ENCODE results near the gene ZBTB8A. TPM values are rescaled to one million over a fixed set of nuclear protein-coding genes. Genes with fewer than 3 reads are reported as not detected.
"Not testable (repeated sequence)": the region's sequence is repeated elsewhere in the genome, so short reads cannot be mapped to it uniquely, and the experiment has no call there.

The ZBTB8A gene
- polyA plus RNA-seq, 1 of the 3 experiments (the other 2 are of a cell fraction), result 1.3 TPM

DNA sequence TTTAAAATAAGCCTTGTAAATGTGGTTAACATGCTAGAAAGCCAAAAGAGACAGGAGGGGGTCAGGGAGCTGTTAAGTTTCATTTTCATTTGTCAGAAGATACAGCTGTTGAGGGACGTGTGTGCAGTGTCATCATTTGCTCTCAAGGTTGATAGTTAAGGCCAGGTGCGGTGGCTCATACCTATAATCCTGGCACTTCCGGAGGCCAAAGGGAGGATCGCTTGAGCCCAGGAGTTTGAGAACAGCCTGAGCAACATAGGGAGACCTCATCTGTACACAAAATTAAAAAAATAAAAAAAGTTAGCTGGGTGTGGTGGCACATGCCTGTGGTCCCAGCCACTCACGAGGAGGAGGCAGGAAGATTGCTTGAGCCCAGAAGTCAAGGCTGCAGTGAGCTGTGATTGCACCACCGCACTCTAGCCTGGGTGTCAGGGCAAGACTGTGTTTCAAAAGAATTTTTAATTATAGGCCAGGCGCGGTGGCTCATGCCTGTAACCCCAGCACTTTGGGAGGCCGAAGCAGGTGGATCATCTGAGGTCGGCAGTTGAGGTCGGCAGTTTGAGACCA, 88.5 kb downstream of the ZBTB8A start:
- Histone ChIP-seq H3K36me3 (replicated peaks in 1 of 2; ENCODE audit: control insufficient read depth in 1 of 2, insufficient read depth in 2 of 2, low read length in 1 of 2) (peaks cover 8 to 48% of the 10 kb centered on the region in 2 experiments), H2AFZ (ENCODE audit: low read depth) (no peak overlapping the region), H3K4me2 (no peak overlapping the region), H3K9ac (no peak overlapping the region), H3K4me1 (ENCODE audit: control insufficient read depth in 1 of 2, insufficient read depth in 2 of 2, low read depth in 1 of 2, low read length in 1 of 2) (no peaks in the 10 kb centered on the region), H3K4me3 (ENCODE audit: low read depth in 2 of 2, low read length in 1 of 2) (no peak overlapping the region), H4K20me1 (ENCODE audit: insufficient read depth) (no peaks in the 10 kb centered on the region), H3F3A (replicated peaks; ENCODE audit: insufficient read depth) (no peaks in the 10 kb centered on the region), H3K27ac (ENCODE audit: low read depth in 2 of 2, low read length in 1 of 2) (no peak overlapping the region), H3K9me2 (no peaks in the 10 kb centered on the region), H3K9me3 (no peaks in the 10 kb centered on the region), H3K79me2 (ENCODE audit: insufficient read depth) (peaks cover 8% of the 10 kb centered on the region; the same call in 1 of the 2 replicates), H3K27me3 (ENCODE audit: insufficient read depth) (no peaks in the 10 kb centered on the region)
- CTCF ChIA-PET, result interaction anchor here (0.9 to 1.1 kb wide), 2 partner anchors 226 to 227 kb away, joined by 3 read pairs; no protein-coding TSS in a partner anchor
- 96% methylated on average over 10 of the region's 11 CpGs for WGBS (ENCODE audit: low lambda C conversion rate)
- no peak for DNase-seq
- POLR2A ChIA-PET, result no interaction called here
- TF ChIP-seq, protein P1, sequence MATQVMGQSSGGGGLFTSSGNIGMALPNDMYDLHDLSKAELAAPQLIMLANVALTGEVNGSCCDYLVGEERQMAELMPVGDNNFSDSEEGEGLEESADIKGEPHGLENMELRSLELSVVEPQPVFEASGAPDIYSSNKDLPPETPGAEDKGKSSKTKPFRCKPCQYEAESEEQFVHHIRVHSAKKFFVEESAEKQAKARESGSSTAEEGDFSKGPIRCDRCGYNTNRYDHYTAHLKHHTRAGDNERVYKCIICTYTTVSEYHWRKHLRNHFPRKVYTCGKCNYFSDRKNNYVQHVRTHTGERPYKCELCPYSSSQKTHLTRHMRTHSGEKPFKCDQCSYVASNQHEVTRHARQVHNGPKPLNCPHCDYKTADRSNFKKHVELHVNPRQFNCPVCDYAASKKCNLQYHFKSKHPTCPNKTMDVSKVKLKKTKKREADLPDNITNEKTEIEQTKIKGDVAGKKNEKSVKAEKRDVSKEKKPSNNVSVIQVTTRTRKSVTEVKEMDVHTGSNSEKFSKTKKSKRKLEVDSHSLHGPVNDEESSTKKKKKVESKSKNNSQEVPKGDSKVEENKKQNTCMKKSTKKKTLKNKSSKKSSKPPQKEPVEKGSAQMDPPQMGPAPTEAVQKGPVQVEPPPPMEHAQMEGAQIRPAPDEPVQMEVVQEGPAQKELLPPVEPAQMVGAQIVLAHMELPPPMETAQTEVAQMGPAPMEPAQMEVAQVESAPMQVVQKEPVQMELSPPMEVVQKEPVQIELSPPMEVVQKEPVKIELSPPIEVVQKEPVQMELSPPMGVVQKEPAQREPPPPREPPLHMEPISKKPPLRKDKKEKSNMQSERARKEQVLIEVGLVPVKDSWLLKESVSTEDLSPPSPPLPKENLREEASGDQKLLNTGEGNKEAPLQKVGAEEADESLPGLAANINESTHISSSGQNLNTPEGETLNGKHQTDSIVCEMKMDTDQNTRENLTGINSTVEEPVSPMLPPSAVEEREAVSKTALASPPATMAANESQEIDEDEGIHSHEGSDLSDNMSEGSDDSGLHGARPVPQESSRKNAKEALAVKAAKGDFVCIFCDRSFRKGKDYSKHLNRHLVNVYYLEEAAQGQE (IDR thresholded peaks at IDR 0.05; ENCODE audit: low read depth, low read length), result no peak
- TF ChIP-seq, protein P2, sequence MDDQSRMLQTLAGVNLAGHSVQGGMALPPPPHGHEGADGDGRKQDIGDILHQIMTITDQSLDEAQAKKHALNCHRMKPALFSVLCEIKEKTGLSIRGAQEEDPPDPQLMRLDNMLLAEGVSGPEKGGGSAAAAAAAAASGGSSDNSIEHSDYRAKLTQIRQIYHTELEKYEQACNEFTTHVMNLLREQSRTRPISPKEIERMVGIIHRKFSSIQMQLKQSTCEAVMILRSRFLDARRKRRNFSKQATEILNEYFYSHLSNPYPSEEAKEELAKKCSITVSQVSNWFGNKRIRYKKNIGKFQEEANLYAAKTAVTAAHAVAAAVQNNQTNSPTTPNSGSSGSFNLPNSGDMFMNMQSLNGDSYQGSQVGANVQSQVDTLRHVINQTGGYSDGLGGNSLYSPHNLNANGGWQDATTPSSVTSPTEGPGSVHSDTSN (IDR thresholded peaks at IDR 0.05), result no peak
- TF ChIP-seq FOSL2 (IDR thresholded peaks at IDR 0.05; ENCODE audit: borderline replicate concordance, low read depth) (no peak), GABPA (IDR thresholded peaks at IDR 0.05; ENCODE audit: low read depth) (no peak), RXRA (IDR thresholded peaks at IDR 0.05; ENCODE audit: borderline replicate concordance, low read depth) (no peak), POLR2AphosphoS5 (IDR thresholded peaks at IDR 0.05; ENCODE audit: low read depth, low read length) (no peak), EP300 (IDR thresholded peaks at IDR 0.05; ENCODE audit: borderline replicate concordance in 1 of 2, low read depth in 1 of 2, low read length in 1 of 2) (no peak), EZH2phosphoT487 (IDR thresholded peaks at IDR 0.05; ENCODE audit: borderline replicate concordance, low read depth) (no peak), SMC3 (IDR thresholded peaks at IDR 0.05; ENCODE audit: low read depth, low read length) (no peak), TCF12 (IDR thresholded peaks at IDR 0.05) (no peak), RCOR1 (IDR thresholded peaks at IDR 0.05; ENCODE audit: low read length) (no peak)
- TF ChIP-seq, protein P3, sequence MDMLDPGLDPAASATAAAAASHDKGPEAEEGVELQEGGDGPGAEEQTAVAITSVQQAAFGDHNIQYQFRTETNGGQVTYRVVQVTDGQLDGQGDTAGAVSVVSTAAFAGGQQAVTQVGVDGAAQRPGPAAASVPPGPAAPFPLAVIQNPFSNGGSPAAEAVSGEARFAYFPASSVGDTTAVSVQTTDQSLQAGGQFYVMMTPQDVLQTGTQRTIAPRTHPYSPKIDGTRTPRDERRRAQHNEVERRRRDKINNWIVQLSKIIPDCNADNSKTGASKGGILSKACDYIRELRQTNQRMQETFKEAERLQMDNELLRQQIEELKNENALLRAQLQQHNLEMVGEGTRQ (IDR thresholded peaks at IDR 0.05; ENCODE audit: borderline replicate concordance, low read depth, low read length), result no peak
- TF ChIP-seq, protein P4, sequence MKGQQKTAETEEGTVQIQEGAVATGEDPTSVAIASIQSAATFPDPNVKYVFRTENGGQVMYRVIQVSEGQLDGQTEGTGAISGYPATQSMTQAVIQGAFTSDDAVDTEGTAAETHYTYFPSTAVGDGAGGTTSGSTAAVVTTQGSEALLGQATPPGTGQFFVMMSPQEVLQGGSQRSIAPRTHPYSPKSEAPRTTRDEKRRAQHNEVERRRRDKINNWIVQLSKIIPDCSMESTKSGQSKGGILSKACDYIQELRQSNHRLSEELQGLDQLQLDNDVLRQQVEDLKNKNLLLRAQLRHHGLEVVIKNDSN (IDR thresholded peaks at IDR 0.05; ENCODE audit: borderline replicate concordance, low read depth), result no peak

DNA sequence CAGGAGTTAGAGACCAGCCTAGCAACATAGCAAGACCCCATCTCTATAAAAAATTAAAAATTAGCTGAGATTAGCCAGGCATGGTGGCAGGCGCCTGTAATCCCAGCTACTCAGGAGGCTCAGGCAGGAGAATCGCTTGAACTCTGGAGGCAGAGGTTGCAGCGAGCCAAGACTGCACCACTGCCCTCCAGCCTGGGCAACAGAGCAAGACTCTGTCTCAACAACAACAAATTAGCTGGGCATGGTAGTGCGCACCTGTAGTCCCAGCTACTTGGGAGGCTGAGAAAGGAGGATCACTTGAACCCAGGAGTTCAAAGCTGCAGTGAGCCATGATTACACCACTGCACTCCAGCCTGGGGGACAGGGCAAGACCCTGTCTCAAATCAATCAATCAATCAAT, 90.9 kb downstream of the ZBTB8A start:
- H3F3A ChIP-seq (replicated peaks; ENCODE audit: insufficient read depth); H2AFZ ChIP-seq (ENCODE audit: low read depth); H3K4me2 ChIP-seq; DNase-seq; H3K9ac ChIP-seq; H3K27me3 ChIP-seq (ENCODE audit: insufficient read depth); H3K4me3 ChIP-seq (ENCODE audit: low read depth in 2 of 2, low read length in 1 of 2); POLR2A ChIA-PET; H3K9me3 ChIP-seq; H3K27ac ChIP-seq (ENCODE audit: low read depth in 2 of 2, low read length in 1 of 2); H3K9me2 ChIP-seq; H4K20me1 ChIP-seq (ENCODE audit: insufficient read depth); H3K4me1 ChIP-seq (ENCODE audit: control insufficient read depth in 1 of 2, insufficient read depth in 2 of 2, low read depth in 1 of 2, low read length in 1 of 2): not testable (repeated sequence)
- peaks cover 17 to 64% of the 10 kb centered on the region in 2 experiments for H3K36me3 ChIP-seq (replicated peaks in 1 of 2; ENCODE audit: control insufficient read depth in 1 of 2, insufficient read depth in 2 of 2, low read length in 1 of 2)
- CTCF ChIA-PET, result interaction anchor here (1.0 kb wide), 1 partner anchor 14 kb away, joined by 3 read pairs; no protein-coding TSS in a partner anchor
- 96% methylated on average over 3 of the region's 4 CpGs for WGBS (ENCODE audit: low lambda C conversion rate)
- H3K79me2 ChIP-seq (ENCODE audit: insufficient read depth), result peaks cover 14% of the 10 kb centered on the region; the same call in 1 of the 2 replicates

All from SK-N-SH (cell line).